ENCODE data around the gene C16orf86.

- TF ChIP-seq POLR2AphosphoS5 (IDR thresholded peaks at IDR 0.05): no peak
- TF ChIP-seq, protein P1, sequence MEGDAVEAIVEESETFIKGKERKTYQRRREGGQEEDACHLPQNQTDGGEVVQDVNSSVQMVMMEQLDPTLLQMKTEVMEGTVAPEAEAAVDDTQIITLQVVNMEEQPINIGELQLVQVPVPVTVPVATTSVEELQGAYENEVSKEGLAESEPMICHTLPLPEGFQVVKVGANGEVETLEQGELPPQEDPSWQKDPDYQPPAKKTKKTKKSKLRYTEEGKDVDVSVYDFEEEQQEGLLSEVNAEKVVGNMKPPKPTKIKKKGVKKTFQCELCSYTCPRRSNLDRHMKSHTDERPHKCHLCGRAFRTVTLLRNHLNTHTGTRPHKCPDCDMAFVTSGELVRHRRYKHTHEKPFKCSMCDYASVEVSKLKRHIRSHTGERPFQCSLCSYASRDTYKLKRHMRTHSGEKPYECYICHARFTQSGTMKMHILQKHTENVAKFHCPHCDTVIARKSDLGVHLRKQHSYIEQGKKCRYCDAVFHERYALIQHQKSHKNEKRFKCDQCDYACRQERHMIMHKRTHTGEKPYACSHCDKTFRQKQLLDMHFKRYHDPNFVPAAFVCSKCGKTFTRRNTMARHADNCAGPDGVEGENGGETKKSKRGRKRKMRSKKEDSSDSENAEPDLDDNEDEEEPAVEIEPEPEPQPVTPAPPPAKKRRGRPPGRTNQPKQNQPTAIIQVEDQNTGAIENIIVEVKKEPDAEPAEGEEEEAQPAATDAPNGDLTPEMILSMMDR (IDR thresholded peaks at IDR 0.05): no peak
Measured at GRCh38 chr16:67675579-67675935, 8.9 kb downstream of the C16orf86 start.

Measured in stomach (tissue), 4 donors.